Glomerular visceral epithelial cell (primary cell): ENCODE data around the gene FGA.

ENCODE experiments used
- DNase-seq: peaks from one replicate; pipeline ENCODE4 v3.0.0-alpha.2; 2016; ENCODE audit errors: extremely low spot score

FGA gene

GRCh38 chr4:154579927-154580326 is 10.6 kb downstream of the FGA start:
- no peak for DNase-seq

GRCh38 chr4:154578919-154579318 is 11.6 kb downstream of the FGA start:
- no peak for DNase-seq

- DNase-seq, result no peak
Measured at GRCh38 chr4:154577324-154577723, 13.2 kb downstream of the FGA start.

GRCh38 chr4:154574311-154574710 is 16.2 kb downstream of the FGA start:
- DNase-seq, result no peak

- no peak for DNase-seq
Measured at GRCh38 chr4:154573190-154573870, 17.2 kb downstream of the FGA start.

- no peak for DNase-seq
Measured at GRCh38 chr4:154569584-154569983, 21.0 kb downstream of the FGA start.

- DNase-seq, result no peak
Measured at GRCh38 chr4:154569028-154569427, 21.5 kb downstream of the FGA start.

- DNase-seq, result peak; percentile 46
Measured at GRCh38 chr4:154566639-154567204, 23.8 kb downstream of the FGA start.

- DNase-seq, result no peak
Measured at GRCh38 chr4:154565704-154566103, 24.8 kb downstream of the FGA start.

- DNase-seq, result no peak
Measured at GRCh38 chr4:154564311-154564710, 26.2 kb downstream of the FGA start.

- DNase-seq, result no peak
Measured at GRCh38 chr4:154562697-154563254, 27.8 kb downstream of the FGA start, which contains the start of gene FGB. FGB (plus strand) TSS chr4:154563011; CDS start chr4:154563019, 8 bp downstream.

- peak; percentile 72 for DNase-seq
Measured at GRCh38 chr4:154560824-154561231, 29.7 kb downstream of the FGA start.

GRCh38 chr4:154560419-154560801 is 30.1 kb downstream of the FGA start:
- DNase-seq, result no peak

GRCh38 chr4:154559494-154560418 is 30.8 kb downstream of the FGA start:
- DNase-seq, result peak; percentile 69

GRCh38 chr4:154559141-154559493 is 31.4 kb downstream of the FGA start:
- no peak for DNase-seq

GRCh38 chr4:154551872-154552686 is 38.5 kb downstream of the FGA start:
- peak; percentile 82 for DNase-seq

- peak; percentile 96 for DNase-seq
Measured at GRCh38 chr4:154549894-154550790, 40.4 kb downstream of the FGA start, which contains the start of gene PLRG1. PLRG1 (minus strand) TSS chr4:154550400; CDS start chr4:154550308, 92 bp downstream.

- no peak for DNase-seq
Measured at GRCh38 chr4:154545689-154546088, 44.9 kb downstream of the FGA start.

GRCh38 chr4:154542271-154542879 is 48.2 kb downstream of the FGA start:
- DNase-seq, result no peak
